ENCODE results near the gene TYW1B. TPM values are rescaled to one million over a fixed set of nuclear protein-coding genes. Genes with fewer than 3 reads are reported as not detected.
"Not testable (repeated sequence)": the region's sequence is repeated elsewhere in the genome, so short reads cannot be mapped to it uniquely, and the experiment has no call there.

Gene TYW1B
- total and polyA plus RNA-seq, 2 of the 4 experiments (the other 2 are of a cell fraction): 1.0 to 1.8 TPM

- H3K9me1 ChIP-seq (ENCODE audit: insufficient read depth, low read length); H3K4ac ChIP-seq (ENCODE audit: low read depth, low read length); H3K79me1 ChIP-seq (ENCODE audit: low read depth in 1 of 2, low read length in 2 of 2); H4K91ac ChIP-seq (ENCODE audit: insufficient read depth, low read depth, low read length); H2BK120ac ChIP-seq (ENCODE audit: low read depth, low read length); H3K4me1 ChIP-seq (ENCODE audit: control insufficient read depth, insufficient read depth, low read length); H3K9me3 ChIP-seq (ENCODE audit: control insufficient read depth, insufficient read depth, low read length); H4K8ac ChIP-seq (ENCODE audit: low read depth in 2 of 2, low read length in 2 of 2); H3K9ac ChIP-seq (ENCODE audit: low read depth, low read length); H3K56ac ChIP-seq (ENCODE audit: extremely low read depth, insufficient read depth, low read length); H2BK5ac ChIP-seq (ENCODE audit: low read depth, low read length, poor library complexity, severe bottlenecking); dilution Hi-C loops (cut with HindIII; ENCODE audit: low sequenced_read_pairs, unreplicated experiment); H4K20me1 ChIP-seq (ENCODE audit: insufficient read depth, low read length); H3K14ac ChIP-seq (replicated peaks; ENCODE audit: low read depth, low read length); H3K36me3 ChIP-seq (ENCODE audit: control insufficient read depth, insufficient read depth, low read length); BruUV-seq (replicated peaks); H4K5ac ChIP-seq (ENCODE audit: low read depth, low read length); intact Hi-C loops (cut with micrococcal nuclease); H3K18ac ChIP-seq (ENCODE audit: low read depth, low read length); H2AK9ac ChIP-seq (replicated peaks; ENCODE audit: low read depth, low read length, poor library complexity); H2BK20ac ChIP-seq (ENCODE audit: low read depth, low read length); H3K27me3 ChIP-seq (ENCODE audit: control insufficient read depth, insufficient read depth, low read length); CTCF ChIA-PET; H3K4me3 ChIP-seq (ENCODE audit: insufficient read depth, low read depth, low read length); H3K4me2 ChIP-seq (ENCODE audit: low read depth, low read length); POLR2A ChIA-PET (ENCODE audit: unreplicated experiment); DNase-seq; in situ Hi-C loops (cut with MboI; ENCODE audit: low sequenced_read_pairs); H3K23ac ChIP-seq (ENCODE audit: low read depth, low read length); H2AFZ ChIP-seq (replicated peaks; ENCODE audit: low read length, poor library complexity); H3K27ac ChIP-seq (ENCODE audit: insufficient read depth, low read length); H2AK5ac ChIP-seq (ENCODE audit: low read depth, low read length); H2BK15ac ChIP-seq (ENCODE audit: low read depth, low read length); ATAC-seq (ENCODE audit: low read depth): not testable (repeated sequence)
- WGBS, 2 experiments (ENCODE audit: extremely low coverage in 2 of 2, insufficient read length in 1 of 2): no CpG with 5 or more reads among the region's 3 CpGs
- 0 out of 2 replicates have a peak, but pooled peaks have one; percentile 16 for TF ChIP-seq CEBPB (IDR thresholded peaks at IDR 0.05; ENCODE audit: low read depth, low read length)
Observed at GRCh38 chr7:72583620-72584361, 244.2 kb downstream of the TYW1B start.

GRCh38 chr7:72580142-72580770 is 247.7 kb downstream of the TYW1B start:
- H2AK9ac ChIP-seq (replicated peaks; ENCODE audit: low read depth, low read length, poor library complexity); H3K79me1 ChIP-seq (ENCODE audit: low read depth in 1 of 2, low read length in 2 of 2); BruUV-seq (replicated peaks); POLR2A ChIA-PET (ENCODE audit: unreplicated experiment); in situ Hi-C loops (cut with MboI; ENCODE audit: low sequenced_read_pairs); H2AK5ac ChIP-seq (ENCODE audit: low read depth, low read length); H4K5ac ChIP-seq (ENCODE audit: low read depth, low read length); H3K56ac ChIP-seq (ENCODE audit: extremely low read depth, insufficient read depth, low read length); H3K23ac ChIP-seq (ENCODE audit: low read depth, low read length); intact Hi-C loops (cut with micrococcal nuclease); DNase-seq; H2AFZ ChIP-seq (replicated peaks; ENCODE audit: low read length, poor library complexity); dilution Hi-C loops (cut with HindIII; ENCODE audit: low sequenced_read_pairs, unreplicated experiment); H4K8ac ChIP-seq (ENCODE audit: low read depth in 2 of 2, low read length in 2 of 2); H3K4me1 ChIP-seq (ENCODE audit: control insufficient read depth, insufficient read depth, low read length); H3K4me2 ChIP-seq (ENCODE audit: low read depth, low read length); H2BK120ac ChIP-seq (ENCODE audit: low read depth, low read length); H3K9ac ChIP-seq (ENCODE audit: low read depth, low read length); CTCF ChIA-PET; H3K9me1 ChIP-seq (ENCODE audit: insufficient read depth, low read length); H4K91ac ChIP-seq (ENCODE audit: insufficient read depth, low read depth, low read length); H2BK15ac ChIP-seq (ENCODE audit: low read depth, low read length); H3K36me3 ChIP-seq (ENCODE audit: control insufficient read depth, insufficient read depth, low read length); H3K27ac ChIP-seq (ENCODE audit: insufficient read depth, low read length); H3K14ac ChIP-seq (replicated peaks; ENCODE audit: low read depth, low read length); H3K18ac ChIP-seq (ENCODE audit: low read depth, low read length); H4K20me1 ChIP-seq (ENCODE audit: insufficient read depth, low read length); H2BK5ac ChIP-seq (ENCODE audit: low read depth, low read length, poor library complexity, severe bottlenecking); H3K4me3 ChIP-seq (ENCODE audit: insufficient read depth, low read depth, low read length); ATAC-seq (ENCODE audit: low read depth); H3K9me3 ChIP-seq (ENCODE audit: control insufficient read depth, insufficient read depth, low read length); H3K27me3 ChIP-seq (ENCODE audit: control insufficient read depth, insufficient read depth, low read length); H3K4ac ChIP-seq (ENCODE audit: low read depth, low read length); H2BK20ac ChIP-seq (ENCODE audit: low read depth, low read length): not testable (repeated sequence)
- WGBS, 2 experiments (ENCODE audit: extremely low coverage in 2 of 2, insufficient read length in 1 of 2): 88% methylated on average over 2 of the region's 9 CpGs; no CpG with 5 or more reads in 1 of the 2 experiments

All from IMR-90 (cell line).